Activated CD8-positive, alpha-beta memory T cell treated with anti-CD3 and anti-CD28 coated beads for 24 hours (primary cell): ENCODE results near the gene PLBD2.
A peak's percentile ranks its signal among the peaks of the same experiment; 100 is the strongest.

Source experiments
- DNase-seq: peaks from one replicate; pipeline ENCODE4 v3.0.0-alpha.2; 2020

PLBD2 gene

DNA sequence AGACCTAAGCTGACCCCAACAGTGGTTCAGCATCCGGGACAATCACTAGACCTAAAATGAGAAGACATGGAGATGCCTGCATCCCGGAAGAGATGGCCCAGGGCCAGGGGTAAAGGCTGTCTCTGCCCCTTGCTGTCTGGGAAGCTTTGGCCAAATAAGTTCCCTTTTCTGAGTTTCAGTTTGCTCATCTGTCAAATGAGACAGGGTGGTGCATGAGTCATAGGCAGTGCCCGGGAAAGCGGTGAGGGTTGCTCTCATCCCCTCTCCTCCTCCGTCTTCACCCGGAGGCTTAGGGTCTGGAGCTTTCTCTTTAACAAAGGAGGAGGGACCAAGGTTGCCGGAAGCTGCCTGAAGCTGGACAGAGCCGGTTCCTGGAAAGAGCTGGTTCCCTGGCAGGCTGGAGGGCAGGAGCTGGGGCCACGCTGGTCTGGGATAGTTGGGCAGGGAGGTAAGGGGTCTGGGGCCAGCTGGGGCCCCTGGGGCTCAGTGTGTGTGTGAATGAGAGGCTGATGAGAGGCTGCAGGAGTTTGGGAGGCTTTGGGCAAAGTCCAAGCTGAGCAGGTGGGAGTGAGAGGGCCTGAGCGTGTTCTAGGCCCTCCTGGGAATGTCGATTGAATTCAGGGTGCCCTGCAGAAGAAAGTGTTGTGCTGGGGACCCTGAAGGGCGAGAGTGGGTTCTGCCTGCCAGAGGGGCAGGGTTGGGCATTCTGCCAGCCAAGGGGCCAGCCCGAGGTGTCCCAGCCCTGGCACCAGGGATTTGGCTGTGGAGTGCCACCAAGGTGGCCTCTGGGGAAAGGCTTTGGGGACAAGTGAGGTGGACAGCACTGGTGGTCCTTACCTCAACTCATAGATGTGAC, 63.9 kb downstream of the PLBD2 start, which contains the start of gene SDSL:
TSS of gene SDSL (plus strand) at position 351 of the 856 bp plus-strand sequence. CDS start 5,603 bp downstream, outside the sequence.
- no peak for DNase-seq

GRCh38 chr12:113422886-113423669, 64.7 kb downstream of the PLBD2 start:
- no peak for DNase-seq

DNA sequence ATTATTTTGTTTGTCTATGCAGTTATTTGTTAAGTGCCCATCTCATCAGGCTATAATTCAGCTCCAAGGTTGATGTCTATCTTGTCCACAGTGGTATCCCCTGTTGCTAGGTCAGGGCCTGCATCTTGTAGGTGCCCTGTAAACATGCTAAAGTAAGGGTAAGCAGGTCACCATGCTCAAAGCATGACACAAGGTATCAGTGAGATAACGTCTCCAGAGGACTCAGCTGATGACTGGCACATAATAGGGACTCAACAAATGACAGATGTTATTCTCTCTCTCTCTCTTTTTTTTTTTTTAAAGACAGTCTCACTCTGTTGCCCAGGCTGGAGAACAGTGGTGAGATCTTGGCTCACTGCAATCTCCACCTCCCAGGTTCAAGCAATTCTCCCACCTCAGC, 66.1 kb downstream of the PLBD2 start:
- DNase-seq = no peak

DNA sequence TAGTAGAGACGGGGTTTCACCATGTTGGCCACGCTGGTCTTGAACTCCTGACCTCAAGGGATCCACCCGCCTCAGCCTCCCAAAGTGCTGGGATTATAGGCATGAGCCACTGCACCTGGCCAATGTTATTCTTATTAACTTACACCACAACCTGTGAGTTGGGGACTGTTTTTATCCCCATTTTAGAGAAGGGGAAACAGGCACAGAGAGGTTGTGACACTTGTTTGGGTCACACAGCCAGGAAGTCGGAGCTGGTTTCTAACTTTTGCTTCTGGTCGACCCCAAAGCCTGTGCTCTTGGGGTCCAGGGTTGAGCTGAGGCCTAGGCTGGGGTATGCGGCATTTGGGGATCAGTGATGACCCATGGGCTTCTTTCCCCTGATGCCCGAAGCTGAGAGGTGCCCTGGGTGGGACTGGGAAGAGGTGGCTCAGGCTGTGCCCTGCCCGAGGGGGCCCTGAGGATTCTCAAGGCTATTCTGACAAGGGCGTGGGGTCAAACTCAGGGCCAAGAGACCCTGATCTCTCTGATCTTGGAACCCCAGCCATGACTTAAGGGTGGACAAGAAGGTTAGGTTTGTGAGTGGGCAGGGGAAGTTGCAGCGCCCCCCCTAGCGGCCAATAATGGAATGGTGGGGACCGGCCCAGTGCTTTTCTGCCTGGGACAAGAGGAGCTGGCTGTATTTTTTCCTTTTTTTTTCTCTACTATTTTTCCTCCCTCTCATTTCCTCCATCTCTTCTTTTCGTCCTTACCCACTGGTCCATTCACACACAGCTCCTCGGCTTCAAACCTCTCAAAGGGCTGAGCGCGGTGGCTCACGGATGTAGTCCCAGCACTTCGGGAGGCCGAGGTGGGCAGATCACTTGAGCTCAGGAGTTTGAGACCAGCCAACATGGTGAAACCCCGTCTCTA, 66.8 kb downstream of the PLBD2 start:
- peak; percentile 79 for DNase-seq

- no peak for DNase-seq
These were observed 67.6 kb downstream of the PLBD2 start for GRCh38 chr12:113425960-113426453.

GRCh38 chr12:113427882-113428281, 69.5 kb downstream of the PLBD2 start:
- no peak for DNase-seq

DNA sequence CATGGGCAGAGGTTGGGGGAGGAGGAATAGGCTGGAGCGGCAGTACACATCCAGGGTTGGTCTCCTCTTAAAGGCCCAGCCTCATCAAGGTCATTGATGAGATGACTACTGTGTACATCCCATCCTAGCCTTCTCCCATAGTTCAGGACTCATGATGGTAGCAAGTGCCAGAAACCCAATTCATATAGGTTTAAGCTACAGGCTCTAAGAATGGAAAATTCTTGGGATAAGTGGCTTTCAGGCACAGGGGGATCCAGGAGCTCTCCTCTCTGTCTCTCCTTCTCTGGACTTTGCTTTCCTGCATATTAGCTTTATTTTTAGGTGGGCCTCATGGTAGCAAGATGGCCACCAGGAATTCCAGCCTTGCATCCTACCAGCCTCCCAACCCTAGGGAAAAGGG, 70.1 kb downstream of the PLBD2 start:
- no peak for DNase-seq

- no peak for DNase-seq
These were observed 74.6 kb downstream of the PLBD2 start for GRCh38 chr12:113432986-113433385.

GRCh38 chr12:113435367-113435766, 77.0 kb downstream of the PLBD2 start:
- DNase-seq = no peak

DNA sequence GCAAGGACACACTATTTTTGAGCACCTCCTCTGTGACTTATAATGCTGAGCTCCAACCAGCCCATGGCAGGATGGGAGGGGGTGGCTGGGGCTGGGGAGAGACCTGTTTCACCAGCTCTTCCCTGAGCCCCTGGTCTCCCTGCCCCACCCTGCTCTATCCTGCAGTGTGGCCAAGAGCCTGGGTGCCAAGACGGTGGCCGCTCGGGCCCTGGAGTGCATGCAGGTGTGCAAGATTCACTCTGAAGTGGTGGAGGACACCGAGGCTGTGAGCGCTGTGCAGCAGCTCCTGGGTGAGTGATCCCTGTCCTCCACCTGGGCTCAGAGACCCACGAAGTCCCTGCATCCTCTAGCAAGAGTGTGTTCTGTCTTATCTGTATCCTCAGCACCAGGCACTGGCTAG, 78.2 kb downstream of the PLBD2 start:
- DNase-seq = no peak

DNA sequence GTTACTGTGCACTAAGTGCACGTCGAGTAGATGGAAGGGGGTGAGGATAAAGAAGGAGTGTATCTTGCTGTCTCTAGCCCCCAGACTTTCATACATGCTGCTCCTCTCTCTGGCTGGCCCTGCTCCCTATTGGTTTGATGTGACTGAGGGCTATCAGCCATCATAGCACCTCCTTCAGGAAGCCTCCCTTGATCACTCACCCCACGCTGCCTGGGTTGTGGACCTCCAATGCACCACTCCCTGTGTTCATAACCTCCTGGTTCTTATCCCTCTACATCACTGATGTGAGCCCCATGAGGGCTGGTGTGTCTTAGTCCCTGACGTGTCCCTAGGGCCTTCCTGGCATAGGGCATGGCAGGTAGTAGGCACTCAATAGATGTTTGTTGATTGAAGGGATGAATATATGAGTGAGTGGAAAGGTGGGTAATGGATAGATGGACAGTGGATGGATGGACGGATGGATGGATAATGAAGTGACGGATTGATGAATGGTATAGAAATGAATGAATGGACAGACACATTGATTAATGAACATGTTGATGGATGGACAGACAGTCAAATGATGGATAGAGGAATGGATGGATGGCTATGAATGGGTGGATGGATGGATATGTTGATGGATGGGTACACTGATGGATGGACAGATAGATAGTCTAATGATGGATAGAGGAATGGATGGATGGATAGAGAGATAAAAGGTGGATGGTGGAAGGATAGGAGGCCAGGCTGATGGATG, 78.8 kb downstream of the PLBD2 start:
- DNase-seq = no peak

- DNase-seq = no peak
These were observed 79.3 kb downstream of the PLBD2 start for GRCh38 chr12:113437729-113438100.

GRCh38 chr12:113438523-113439300, 80.3 kb downstream of the PLBD2 start:
- no peak for DNase-seq

GRCh38 chr12:113439301-113439597, 80.9 kb downstream of the PLBD2 start:
- DNase-seq = no peak

GRCh38 chr12:113439606-113440030, 81.2 kb downstream of the PLBD2 start:
- no peak for DNase-seq

DNA sequence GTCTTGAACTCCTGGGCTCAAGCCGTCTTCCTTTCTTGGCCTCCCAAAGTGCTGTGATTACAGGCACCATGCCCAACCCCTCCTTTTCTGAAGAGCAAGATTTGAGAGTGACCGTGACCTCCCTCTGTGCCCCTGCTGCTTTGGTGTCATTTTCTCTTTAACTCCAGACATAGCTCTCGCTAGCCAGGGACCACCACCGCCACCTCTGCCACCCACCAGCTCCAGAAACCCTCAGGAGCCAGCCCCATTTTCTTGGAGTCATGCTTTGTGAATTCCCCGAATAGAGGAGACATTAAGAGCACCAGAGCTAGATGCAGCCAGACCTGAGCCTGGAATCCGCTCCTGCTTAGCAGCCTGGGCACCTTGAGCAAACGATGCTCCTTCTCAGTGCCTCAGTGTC, 81.9 kb downstream of the PLBD2 start:
- DNase-seq = no peak
